Stimulated activated memory B cell treated with anti-CD40 and anti-IgM and Interleukin-4, amounts not matched to agents 10 μg/mL and 1 μg/mL and 100 μg/mL, for 72 hours (primary cell): Measurements from ENCODE around the gene HSD11B2.

Experiments
- ATAC-seq: fragments of 150-1000 bp; cut with Tn5 transposase; 2 replicates; pipeline ENCODE4 v1.10.0; 2021
- H3K27ac Mint-ChIP-seq: one replicate; pipeline ENCODE4 v1.8.0; 2022; ENCODE audit warnings: mild to moderate bottlenecking, mixed read lengths
- H3K27me3 Mint-ChIP-seq: one replicate; pipeline ENCODE4 v1.8.0; 2022; ENCODE audit warnings: mixed read lengths
- H3K36me3 Mint-ChIP-seq: one replicate; pipeline ENCODE4 v1.8.0; 2022; ENCODE audit warnings: mixed read lengths
- H3K4me1 Mint-ChIP-seq: one replicate; pipeline ENCODE4 v1.8.0; 2022; ENCODE audit warnings: mixed read lengths
- H3K4me3 Mint-ChIP-seq: one replicate; pipeline ENCODE4 v1.8.0; 2022; ENCODE audit warnings: mild to moderate bottlenecking, moderate library complexity, mixed read lengths
- H3K9me3 Mint-ChIP-seq: one replicate; pipeline ENCODE4 v1.8.0; 2022; ENCODE audit warnings: mixed read lengths

The HSD11B2 gene

DNA sequence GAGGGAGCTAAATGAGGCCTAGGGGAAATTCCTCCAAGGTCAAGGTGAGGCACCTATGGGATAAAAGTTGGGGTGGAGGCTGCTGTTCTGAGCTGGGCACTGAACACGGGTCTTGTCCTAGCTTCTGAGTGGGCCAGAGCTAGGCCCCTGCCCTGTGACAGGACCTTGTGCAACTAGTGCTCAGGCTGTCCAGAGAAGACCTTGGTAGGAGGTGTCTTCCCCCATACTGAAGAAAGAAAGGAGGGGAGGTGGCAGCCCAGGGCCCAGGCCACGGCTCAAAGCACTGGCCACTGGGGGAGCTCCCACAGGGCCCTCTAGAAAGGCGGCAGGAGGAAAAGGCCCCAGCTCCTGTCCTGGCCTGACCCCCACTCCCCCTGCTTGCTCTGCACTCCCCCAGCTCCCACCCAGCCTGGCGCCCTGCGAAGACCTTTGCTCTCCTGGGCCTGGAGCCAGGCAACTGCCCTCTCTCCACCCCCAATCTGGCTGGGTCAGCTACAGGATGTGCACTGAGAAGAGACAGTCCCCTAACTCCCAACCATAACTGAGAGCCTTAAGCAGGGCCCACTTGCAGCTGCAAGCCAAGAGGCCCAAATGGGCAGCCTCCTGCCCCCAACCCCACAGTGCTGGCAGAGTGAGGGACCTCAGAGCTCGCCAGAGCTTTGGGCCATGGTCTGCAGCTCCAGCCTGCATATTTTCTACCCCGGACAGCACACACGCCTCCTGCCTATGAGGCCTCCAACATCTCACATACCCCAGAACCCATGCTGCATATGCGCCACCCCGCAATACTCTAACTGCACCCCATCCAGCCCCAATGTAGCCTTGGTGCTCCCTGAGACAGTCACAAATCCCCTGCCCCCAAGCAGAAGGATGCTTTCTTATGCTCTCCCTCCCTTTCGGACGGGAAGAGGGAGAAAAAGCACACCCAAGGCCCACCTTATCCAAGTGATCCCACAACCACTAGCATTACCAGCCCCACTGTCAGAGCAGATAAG lies 15.3 kb downstream of the HSD11B2 start:
- no peaks in the 10 kb centered on the region for H3K27me3 Mint-ChIP-seq
- H3K9me3 Mint-ChIP-seq, result no peaks in the 10 kb centered on the region
- no peak for ATAC-seq
- peaks cover 25% of the 10 kb centered on the region for H3K4me1 Mint-ChIP-seq
- peaks cover 50% of the 10 kb centered on the region for H3K36me3 Mint-ChIP-seq
- H3K4me3 Mint-ChIP-seq, result no peak overlapping the region
- no peak overlapping the region for H3K27ac Mint-ChIP-seq

DNA sequence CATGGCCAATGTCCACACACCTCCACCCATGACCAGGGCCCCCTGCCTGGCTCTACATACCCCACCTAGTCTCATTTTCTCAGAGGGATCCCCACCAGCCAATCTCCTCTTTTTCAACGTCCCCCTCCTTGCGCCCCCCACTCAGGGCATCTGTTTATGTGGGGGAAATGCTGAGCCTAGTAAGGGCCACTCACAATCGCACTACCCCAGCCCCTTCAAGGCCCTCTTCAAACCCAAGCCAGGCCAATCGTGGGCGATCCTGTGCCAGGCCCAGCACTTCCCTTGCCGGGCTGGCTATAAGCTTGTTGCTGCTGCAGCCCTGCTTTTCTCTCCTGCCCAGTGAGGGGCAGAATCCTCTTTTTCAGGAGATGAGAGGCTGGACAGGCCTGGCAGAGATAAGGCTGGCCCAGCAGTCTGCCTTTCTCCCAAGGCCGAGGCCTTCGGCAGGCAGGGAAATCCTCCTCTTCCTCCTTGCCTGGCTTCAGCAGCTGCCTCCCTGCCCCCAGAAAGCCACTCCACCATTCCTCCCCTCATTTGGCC lies 16.1 kb downstream of the HSD11B2 start:
- H3K27ac Mint-ChIP-seq, result no peak overlapping the region
- no peak for ATAC-seq

DNA sequence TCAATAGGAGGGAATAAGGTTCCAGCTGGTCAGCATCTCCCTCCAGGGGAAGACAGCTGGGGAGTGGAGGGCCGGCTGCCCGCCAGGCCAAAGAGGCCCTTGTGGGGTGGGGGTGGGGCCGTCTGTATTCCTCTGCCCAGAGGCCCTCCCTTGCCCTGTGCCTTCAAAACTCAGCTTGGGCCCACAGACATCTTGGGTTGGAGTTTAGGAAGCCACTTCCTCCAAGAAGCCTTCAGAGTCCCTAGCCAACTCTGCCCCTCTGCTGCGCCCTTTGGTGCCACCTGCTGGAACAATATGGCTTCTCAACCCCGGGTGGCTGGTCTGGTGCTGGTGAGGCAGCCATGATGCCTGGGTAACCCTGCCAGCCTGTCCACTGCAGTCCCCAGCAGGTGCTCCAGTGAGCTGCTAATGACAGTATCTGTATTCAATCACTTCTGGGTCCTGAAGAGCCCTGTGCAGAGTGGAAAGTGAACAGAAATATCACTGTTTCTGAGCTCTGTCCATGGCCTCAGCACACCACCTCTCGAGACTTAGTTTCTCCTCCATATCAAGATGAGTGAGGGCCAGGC lies 16.7 kb downstream of the HSD11B2 start:
- H3K27me3 Mint-ChIP-seq, result no peaks in the 10 kb centered on the region
- H3K4me3 Mint-ChIP-seq, result no peak overlapping the region
- no peaks in the 10 kb centered on the region for H3K9me3 Mint-ChIP-seq
- H3K27ac Mint-ChIP-seq, result no peak overlapping the region
- H3K36me3 Mint-ChIP-seq, result peaks cover 50% of the 10 kb centered on the region
- peaks cover 28% of the 10 kb centered on the region for H3K4me1 Mint-ChIP-seq
- peak; percentile 53 for ATAC-seq

More for the DNA sequence above, 16.1 kb downstream of the HSD11B2 start:
- Mint-ChIP-seq H3K27me3 (no peaks in the 10 kb centered on the region), H3K4me1 (peaks cover 28% of the 10 kb centered on the region), H3K9me3 (no peaks in the 10 kb centered on the region), H3K36me3 (peaks cover 47% of the 10 kb centered on the region), H3K4me3 (no peak overlapping the region)

DNA sequence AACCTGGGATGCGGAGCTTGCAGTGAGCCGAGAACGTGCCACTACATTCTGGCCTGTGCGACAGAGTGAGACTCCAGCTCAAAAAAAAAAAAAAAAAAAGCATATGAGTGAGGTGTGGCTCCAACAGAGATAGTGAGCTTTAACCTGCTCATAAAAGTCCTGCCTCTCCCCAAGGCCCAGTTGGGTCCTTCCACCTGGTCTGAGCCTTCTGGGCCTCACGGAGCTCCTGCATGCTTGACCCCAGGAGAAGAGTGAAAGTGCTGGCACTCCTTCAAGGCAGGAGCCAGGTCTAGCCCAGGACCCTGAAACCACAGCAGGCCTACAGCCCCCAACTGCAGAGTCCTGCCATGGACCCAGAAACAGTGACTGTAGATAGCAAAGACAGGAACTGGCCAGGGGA lies 17.7 kb downstream of the HSD11B2 start:
- Mint-ChIP-seq H3K27me3 (no peaks in the 10 kb centered on the region), H3K9me3 (no peaks in the 10 kb centered on the region), H3K36me3 (peaks cover 54% of the 10 kb centered on the region), H3K27ac (no peak overlapping the region), H3K4me3 (no peak overlapping the region), H3K4me1 (peaks cover 34% of the 10 kb centered on the region)
- no peak for ATAC-seq

DNA sequence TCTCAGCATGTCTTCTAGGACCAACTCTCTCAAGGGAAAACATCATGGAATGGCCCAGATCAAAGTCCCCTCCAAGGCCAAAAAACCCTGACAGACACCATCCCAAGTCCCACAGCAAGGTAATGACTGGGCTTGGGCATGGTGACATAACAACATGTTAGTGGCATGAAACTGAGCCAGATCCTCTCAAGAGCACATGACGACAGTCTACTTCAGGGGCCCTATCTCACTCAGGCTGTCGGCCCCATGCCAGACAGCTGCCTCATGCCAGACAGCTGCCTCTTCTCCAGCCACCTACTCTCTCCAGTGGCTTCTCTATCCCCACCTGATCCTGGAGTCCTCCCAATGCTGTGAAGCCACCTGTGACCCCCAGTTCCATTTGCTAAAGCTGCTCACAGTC lies 18.4 kb downstream of the HSD11B2 start:
- Mint-ChIP-seq H3K27ac (no peak overlapping the region), H3K4me1 (peaks cover 41% of the 10 kb centered on the region), H3K36me3 (peaks cover 59% of the 10 kb centered on the region), H3K27me3 (no peaks in the 10 kb centered on the region), H3K9me3 (no peaks in the 10 kb centered on the region), H3K4me3 (no peak overlapping the region)
- no peak for ATAC-seq

DNA sequence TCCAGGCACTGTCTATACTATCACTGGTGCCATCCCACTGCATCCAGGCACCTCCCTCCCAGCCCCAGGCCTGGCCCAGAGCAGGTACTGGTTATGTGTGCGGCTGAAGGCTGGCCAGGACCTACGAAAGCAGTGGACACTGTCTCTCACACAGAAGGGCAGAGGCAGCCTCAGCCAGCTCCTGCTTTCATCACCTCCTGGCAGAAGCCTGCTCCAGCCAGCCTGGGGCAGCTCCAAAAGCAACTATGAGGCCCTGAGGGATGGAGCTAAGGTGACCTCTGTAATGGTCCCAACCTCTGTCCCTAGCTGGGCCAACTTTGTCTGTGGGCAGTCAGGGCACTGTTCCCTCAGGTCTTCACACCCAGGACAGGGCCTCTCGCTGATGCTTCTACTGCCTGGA lies 18.8 kb downstream of the HSD11B2 start:
- no peak for ATAC-seq
- H3K4me3 Mint-ChIP-seq, result no peak overlapping the region
- H3K27ac Mint-ChIP-seq, result no peak overlapping the region
- H3K4me1 Mint-ChIP-seq, result peaks cover 43% of the 10 kb centered on the region
- H3K9me3 Mint-ChIP-seq, result no peaks in the 10 kb centered on the region
- peaks cover 60% of the 10 kb centered on the region for H3K36me3 Mint-ChIP-seq
- no peaks in the 10 kb centered on the region for H3K27me3 Mint-ChIP-seq

DNA sequence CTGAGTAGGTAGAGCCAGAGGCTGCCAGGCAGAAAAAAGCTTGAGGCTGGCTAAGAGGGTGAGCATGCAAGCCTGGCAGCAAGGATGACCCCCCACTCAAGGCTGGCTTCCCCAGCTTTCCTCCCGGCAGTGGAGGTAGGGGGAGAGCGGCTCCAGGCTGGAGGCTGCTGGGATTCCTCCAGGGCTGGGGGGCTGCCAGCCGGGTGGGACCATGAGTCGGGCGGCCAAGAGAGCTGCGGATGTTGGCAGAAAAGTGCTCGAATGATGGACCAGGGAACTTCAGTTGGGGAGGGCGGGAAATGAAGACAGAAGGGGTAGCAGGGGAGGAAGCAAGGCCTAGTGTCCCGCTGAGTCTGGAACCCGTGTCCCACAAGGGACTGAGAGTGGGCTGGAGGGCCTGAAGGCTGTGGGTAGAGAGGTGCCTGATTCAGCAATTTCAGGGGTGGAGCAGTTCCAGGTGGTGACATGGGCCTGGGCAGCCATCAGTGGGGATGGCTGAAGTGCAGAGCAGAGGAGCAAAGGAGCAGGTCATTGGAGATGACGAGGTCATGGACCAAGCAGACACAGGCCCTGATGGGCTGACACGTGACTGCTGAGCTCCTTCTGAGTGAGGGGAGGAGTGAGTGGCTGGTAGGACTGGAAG lies 20.3 kb downstream of the HSD11B2 start:
- no peak for ATAC-seq
- Mint-ChIP-seq H3K4me3 (no peak overlapping the region), H3K9me3 (no peaks in the 10 kb centered on the region), H3K27me3 (no peaks in the 10 kb centered on the region), H3K27ac (no peak overlapping the region), H3K4me1 (peaks cover 55% of the 10 kb centered on the region), H3K36me3 (peaks cover 60% of the 10 kb centered on the region)

DNA sequence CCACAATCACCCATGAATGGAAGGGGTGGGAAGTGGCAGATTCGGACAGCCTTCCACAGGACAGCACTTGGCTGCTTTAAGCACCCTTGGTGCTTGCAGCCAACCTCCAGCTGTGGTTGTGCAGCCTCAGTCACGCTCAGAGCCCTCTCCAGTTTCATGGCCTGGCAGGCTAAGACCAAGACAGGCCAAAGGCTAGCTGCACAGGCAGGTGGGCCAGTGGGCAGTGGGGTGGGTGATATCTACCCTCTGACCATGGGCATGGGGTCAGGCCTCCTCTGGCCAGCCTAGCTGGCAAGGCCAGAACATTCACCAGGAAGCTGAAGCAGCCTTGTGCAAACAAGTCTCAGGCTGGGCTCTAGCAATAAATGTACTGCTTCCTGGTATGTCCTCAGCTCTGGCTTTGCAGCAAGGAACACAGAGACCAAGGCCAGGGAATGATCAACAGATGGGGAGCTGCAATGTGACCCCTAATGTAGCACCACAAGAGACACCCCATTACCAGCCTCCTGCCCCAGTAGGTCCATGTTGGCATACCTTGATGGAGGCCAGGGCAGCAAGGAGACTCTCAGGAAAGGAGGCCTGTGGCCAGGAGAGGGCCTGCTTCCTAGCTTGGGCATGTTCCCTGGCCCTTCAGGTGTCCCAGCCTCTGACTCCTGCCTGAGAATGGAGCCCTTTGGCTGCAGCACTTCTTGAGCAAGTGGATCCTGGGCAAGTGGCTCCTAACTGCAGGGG lies 20.9 kb downstream of the HSD11B2 start:
- no peaks in the 10 kb centered on the region for H3K27me3 Mint-ChIP-seq
- H3K9me3 Mint-ChIP-seq, result no peaks in the 10 kb centered on the region
- H3K36me3 Mint-ChIP-seq, result peaks cover 60% of the 10 kb centered on the region
- H3K27ac Mint-ChIP-seq, result no peak overlapping the region
- H3K4me1 Mint-ChIP-seq, result peaks cover 62% of the 10 kb centered on the region
- H3K4me3 Mint-ChIP-seq, result no peak overlapping the region
- ATAC-seq, result no peak

DNA sequence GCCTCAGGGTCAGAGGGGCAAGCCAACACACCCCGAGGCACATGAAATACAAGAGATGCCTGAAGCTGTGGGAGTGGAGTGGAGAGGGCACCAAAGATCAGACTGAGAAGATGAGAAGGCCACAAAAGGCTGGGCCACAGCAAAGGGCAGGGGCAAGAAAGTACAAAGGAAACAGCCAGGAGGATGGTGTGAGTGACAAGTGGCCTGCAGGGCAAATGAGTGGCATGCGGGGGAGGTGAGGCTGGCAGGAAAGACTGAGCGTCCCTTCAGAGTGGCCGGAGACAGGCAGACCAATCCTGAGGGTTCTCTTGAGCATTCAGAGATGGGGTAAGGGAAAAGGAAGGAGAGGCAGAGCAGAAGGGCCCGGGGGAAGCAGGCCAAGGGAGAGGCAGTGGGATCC lies 23.2 kb downstream of the HSD11B2 start:
- H3K27ac Mint-ChIP-seq, result no peak overlapping the region
- H3K27me3 Mint-ChIP-seq, result no peaks in the 10 kb centered on the region
- H3K4me1 Mint-ChIP-seq, result peaks cover 75% of the 10 kb centered on the region
- H3K4me3 Mint-ChIP-seq, result no peak overlapping the region
- H3K36me3 Mint-ChIP-seq, result peaks cover 57% of the 10 kb centered on the region
- no peaks in the 10 kb centered on the region for H3K9me3 Mint-ChIP-seq
- no peak for ATAC-seq

DNA sequence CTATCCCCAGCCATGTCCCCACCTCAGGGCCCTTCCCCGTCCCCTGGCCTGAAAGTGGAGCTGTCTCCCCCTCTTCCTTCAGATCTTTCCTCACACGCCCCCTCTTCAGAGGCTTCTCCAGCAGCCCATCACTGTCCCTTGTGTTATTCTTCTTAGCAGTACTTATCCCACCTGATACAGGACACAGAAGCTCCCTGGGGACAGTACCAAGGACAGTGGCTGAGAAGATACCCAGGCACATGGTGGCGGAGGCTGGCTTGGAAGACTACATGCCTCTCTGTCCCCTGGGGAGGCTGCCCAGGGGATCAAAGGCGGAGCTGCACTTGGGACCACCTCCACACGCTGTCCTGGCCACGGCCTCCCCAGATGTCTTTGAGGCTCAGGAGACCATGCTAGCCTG lies 23.9 kb downstream of the HSD11B2 start:
- peaks cover 49% of the 10 kb centered on the region for H3K36me3 Mint-ChIP-seq
- H3K9me3 Mint-ChIP-seq, result no peaks in the 10 kb centered on the region
- no peaks in the 10 kb centered on the region for H3K27me3 Mint-ChIP-seq
- peaks cover 68% of the 10 kb centered on the region for H3K4me1 Mint-ChIP-seq
- no peak for ATAC-seq
- H3K27ac Mint-ChIP-seq, result no peak overlapping the region
- no peak overlapping the region for H3K4me3 Mint-ChIP-seq

DNA sequence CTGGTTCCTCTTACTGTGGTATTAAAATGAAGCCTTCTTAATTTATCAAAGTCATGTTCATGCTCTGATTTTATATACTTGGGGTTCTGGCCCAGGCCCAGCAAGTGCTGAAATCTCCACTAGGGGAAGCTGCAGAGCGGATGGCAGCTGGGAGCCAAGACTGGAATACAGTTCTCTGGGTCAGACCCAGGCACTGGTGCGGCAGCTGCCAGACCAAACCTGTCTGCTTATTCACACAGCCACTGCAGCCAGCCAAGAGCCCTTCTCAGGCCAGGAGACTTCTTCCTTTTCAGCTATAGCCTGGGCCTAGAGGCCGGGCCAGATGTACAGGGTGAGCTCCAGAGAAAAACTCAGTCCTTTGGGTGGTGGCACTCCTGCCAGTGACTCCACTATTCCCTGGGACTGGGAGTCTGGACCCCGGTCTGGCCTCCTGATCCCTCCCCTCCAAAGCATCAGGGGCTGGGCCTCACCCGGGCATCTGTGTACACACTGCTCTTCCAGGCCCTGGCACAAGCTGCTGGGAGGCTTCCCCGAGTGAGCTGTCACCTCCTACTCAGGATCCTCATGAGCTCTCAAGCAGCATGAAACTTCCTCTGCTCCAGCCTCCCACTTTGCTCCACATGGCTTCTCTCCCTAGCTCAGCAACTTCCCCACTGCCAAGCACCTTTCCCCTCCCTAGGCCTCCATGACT lies 25.6 kb downstream of the HSD11B2 start:
- ATAC-seq, result no peak
- no peaks in the 10 kb centered on the region for H3K27me3 Mint-ChIP-seq
- H3K4me1 Mint-ChIP-seq, result peaks cover 62% of the 10 kb centered on the region
- no peak overlapping the region for H3K4me3 Mint-ChIP-seq
- H3K9me3 Mint-ChIP-seq, result no peaks in the 10 kb centered on the region
- H3K36me3 Mint-ChIP-seq, result peaks cover 40% of the 10 kb centered on the region
- H3K27ac Mint-ChIP-seq, result peak overlapping the region; percentile 13

DNA sequence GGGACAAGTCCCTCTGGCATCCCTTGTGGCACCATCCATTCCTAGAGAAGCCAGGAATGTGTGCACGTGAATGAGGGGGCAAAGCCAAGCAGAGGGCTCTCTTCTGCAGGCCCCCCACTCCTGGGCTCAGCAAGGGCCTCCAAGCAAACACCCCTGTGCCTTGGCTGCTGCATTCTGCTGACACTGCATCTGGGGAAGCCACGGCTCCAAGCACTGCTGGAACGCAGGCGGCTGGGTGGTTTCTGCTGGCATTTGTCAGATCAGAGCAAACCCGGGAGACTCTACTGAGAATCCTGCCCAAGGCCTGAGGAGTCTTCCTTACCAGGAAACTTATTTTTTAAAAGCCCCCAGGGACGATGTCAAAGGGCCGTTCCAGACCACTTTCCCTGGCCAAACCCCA lies 26.7 kb downstream of the HSD11B2 start:
- peak overlapping the region; percentile 13 for H3K27ac Mint-ChIP-seq

DNA sequence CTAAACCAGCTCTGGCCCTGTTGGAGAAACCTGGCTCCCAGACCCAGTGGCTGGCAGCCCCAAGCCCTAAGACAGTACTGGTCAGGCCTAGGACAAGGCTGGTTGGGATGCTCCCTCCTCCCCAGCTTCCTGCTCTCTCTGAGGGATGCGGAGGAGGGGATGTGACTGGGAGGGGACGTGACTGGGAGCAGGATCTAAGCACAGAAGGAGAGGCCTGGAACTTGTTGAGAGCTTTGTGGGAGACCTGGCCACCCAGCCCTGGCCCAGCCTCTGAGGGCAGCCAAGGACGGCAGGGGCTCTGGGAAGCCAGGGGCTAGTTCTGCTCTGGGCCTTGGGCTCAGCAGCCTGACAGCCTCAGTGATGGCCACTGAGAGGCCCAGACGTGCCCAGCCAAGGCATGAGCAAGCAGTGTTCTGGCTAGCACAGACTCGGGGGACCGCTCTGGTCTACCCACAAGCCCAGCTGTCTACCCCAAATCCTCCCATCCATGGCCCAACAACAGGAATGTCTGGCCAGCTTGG lies 27.3 kb downstream of the HSD11B2 start:
- no peaks in the 10 kb centered on the region for H3K9me3 Mint-ChIP-seq
- H3K4me1 Mint-ChIP-seq, result peaks cover 73% of the 10 kb centered on the region
- no peak for ATAC-seq
- H3K27me3 Mint-ChIP-seq, result no peaks in the 10 kb centered on the region
- no peak overlapping the region for H3K27ac Mint-ChIP-seq
- no peak overlapping the region for H3K4me3 Mint-ChIP-seq
- H3K36me3 Mint-ChIP-seq, result peaks cover 31% of the 10 kb centered on the region

More for the DNA sequence above, 26.7 kb downstream of the HSD11B2 start:
- Mint-ChIP-seq H3K36me3 (peaks cover 37% of the 10 kb centered on the region), H3K4me3 (no peak overlapping the region), H3K27me3 (no peaks in the 10 kb centered on the region), H3K9me3 (no peaks in the 10 kb centered on the region), H3K4me1 (peaks cover 70% of the 10 kb centered on the region)
- no peak for ATAC-seq
